ENCODE measurements around the gene CTAGE6.
"Not testable (repeated sequence)": the region's sequence is repeated elsewhere in the genome, so short reads cannot be mapped to it uniquely, and the experiment has no call there.

Gene CTAGE6

GRCh38 chr7:143715543-143716193 lies 41.8 kb downstream of the CTAGE6 start:
- DNase-seq, result not testable (repeated sequence)

- DNase-seq, result not testable (repeated sequence)
Observed at GRCh38 chr7:143714581-143715454, 42.7 kb downstream of the CTAGE6 start.

DNA sequence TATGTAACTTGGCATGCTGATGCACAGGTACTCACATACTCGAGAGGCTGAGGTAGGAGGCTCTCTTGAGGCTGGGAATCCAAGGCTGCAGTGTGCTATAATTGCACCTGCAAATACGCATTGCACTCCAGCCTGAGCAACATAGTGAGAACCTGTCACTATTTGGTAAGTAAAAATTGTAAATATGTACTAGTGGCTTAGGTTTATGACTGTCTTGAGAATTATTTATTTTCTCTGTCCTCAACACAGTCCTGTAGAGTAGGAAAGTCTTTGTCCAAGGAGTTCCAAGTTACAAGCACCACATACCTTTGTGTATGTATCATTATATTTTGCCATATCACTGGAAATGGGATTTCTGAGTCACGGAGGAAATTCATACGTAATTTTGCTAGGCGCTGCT lies 45.1 kb downstream of the CTAGE6 start:
- DNase-seq, result not testable (repeated sequence)

GRCh38 chr7:143711727-143712324 lies 45.7 kb downstream of the CTAGE6 start:
- not testable (repeated sequence) for DNase-seq

DNA sequence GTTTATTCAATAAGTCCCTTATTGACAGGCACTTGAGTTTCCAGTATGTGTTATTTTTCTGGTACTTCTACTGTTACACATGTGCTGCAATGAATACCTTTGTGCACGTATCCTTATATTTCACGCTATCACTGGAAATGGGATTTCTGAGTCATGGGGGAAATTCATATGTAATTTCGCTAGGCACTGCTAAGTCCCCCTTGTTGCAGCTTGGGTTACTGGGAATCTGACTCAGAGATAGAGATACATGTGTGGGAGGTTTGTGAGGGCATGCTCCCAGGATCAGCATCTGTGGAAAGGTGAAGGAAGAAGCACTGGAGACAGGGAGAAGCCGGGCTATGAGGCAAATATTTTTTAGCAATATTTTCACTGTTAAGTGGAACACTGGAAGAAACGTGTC lies 47.6 kb downstream of the CTAGE6 start:
- not testable (repeated sequence) for DNase-seq

Data from NCI-H2171 treated with DMSO at 0.1 percent for 48 hours (cell line).